COLO668 (cell line): ENCODE data around the gene DMBX1.

Experiments used
- DNase-seq: peaks from one replicate; lab custom pipeline; 2025; ENCODE audit not compliant: unreplicated experiment; lab: John Stamatoyannopoulos, UW

Gene DMBX1

GRCh38 chr1:46459315-46459714, 30.3 kb upstream of the DMBX1 start:
- DNase-seq: no peak

GRCh38 chr1:46461017-46461808, 28.4 kb upstream of the DMBX1 start:
- no peak for DNase-seq

- DNase-seq: no peak
Observed at GRCh38 chr1:46461809-46462448, 27.7 kb upstream of the DMBX1 start.

GRCh38 chr1:46464013-46464548, 25.6 kb upstream of the DMBX1 start:
- DNase-seq: no peak

GRCh38 chr1:46464915-46465314, 24.7 kb upstream of the DMBX1 start:
- no peak for DNase-seq

- DNase-seq: no peak
Observed at GRCh38 chr1:46465981-46466476, 23.6 kb upstream of the DMBX1 start.

GRCh38 chr1:46466477-46467182, 23.0 kb upstream of the DMBX1 start:
- DNase-seq: peak; percentile 78

GRCh38 chr1:46467183-46467504, 22.5 kb upstream of the DMBX1 start:
- no peak for DNase-seq

- no peak for DNase-seq
Observed at GRCh38 chr1:46469881-46470280, 19.8 kb upstream of the DMBX1 start.

GRCh38 chr1:46471848-46472492, 17.7 kb upstream of the DMBX1 start:
- DNase-seq: no peak

- no peak for DNase-seq
Observed at GRCh38 chr1:46472498-46473181, 17.0 kb upstream of the DMBX1 start.

GRCh38 chr1:46473991-46474390, 15.6 kb upstream of the DMBX1 start:
- no peak for DNase-seq

- DNase-seq: no peak
Observed at GRCh38 chr1:46474570-46474969, 15.1 kb upstream of the DMBX1 start.

- no peak for DNase-seq
Observed at GRCh38 chr1:46476673-46477072, 13.0 kb upstream of the DMBX1 start.

- DNase-seq: peak; percentile 79
Observed at GRCh38 chr1:46477153-46477929, 12.3 kb upstream of the DMBX1 start.

GRCh38 chr1:46478721-46479485, 10.7 kb upstream of the DMBX1 start:
- no peak for DNase-seq

- no peak for DNase-seq
Observed at GRCh38 chr1:46479744-46480350, 9.8 kb upstream of the DMBX1 start.

GRCh38 chr1:46480959-46481646, 8.5 kb upstream of the DMBX1 start:
- no peak for DNase-seq
